ENCODE data around the gene WIPF2.

WIPF2 gene

DNA sequence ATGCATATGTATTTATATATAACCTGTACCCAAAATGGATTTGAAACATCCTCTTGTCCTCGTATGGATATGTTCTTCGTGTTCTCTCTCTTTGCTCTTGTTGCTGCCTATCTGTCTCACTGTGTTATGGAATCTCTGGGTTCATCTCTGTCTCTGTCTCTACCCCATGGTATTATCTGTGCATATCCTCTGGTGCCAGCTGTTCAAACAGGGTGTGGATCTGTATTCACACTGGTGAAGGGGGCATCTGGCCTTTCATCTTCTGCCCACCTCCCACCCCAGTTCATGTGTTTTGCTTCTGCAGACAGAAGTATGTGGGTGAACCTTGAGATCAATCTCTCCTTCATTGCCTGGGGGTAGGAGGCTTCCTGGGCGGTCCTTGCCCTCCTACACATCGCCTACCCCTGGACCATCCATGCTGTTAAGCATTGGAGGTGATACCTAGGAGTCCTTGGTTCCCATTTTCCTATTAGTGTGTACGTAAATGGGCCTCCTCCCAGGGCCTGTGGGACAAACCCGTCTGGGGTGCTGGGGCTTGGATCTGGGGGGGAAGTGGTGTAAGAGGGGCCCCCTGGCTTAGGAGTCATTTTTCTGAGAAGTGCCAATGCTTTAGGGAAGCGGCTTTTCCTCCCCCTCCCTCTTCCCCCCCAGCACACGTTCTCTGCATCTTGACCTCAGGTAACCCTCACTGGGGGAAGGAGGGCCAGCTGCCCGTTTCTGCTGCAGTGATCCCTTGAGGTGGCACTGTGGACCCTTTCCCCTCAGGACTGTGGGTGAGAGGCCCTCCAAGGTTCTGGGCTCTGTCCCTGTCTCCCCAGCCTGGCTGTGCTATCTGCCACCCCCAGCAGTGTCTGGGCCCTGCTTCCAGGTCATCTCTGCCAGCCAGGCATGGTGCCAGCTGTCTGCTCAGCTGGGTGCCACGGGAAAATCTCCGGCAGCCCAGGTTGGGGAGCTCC is 111.0 kb downstream of the WIPF2 start:
- DNase-seq = peak; percentile 58 to 78

GRCh38 chr17:40330850-40331470 is 111.9 kb downstream of the WIPF2 start:
- no peak for DNase-seq

DNA sequence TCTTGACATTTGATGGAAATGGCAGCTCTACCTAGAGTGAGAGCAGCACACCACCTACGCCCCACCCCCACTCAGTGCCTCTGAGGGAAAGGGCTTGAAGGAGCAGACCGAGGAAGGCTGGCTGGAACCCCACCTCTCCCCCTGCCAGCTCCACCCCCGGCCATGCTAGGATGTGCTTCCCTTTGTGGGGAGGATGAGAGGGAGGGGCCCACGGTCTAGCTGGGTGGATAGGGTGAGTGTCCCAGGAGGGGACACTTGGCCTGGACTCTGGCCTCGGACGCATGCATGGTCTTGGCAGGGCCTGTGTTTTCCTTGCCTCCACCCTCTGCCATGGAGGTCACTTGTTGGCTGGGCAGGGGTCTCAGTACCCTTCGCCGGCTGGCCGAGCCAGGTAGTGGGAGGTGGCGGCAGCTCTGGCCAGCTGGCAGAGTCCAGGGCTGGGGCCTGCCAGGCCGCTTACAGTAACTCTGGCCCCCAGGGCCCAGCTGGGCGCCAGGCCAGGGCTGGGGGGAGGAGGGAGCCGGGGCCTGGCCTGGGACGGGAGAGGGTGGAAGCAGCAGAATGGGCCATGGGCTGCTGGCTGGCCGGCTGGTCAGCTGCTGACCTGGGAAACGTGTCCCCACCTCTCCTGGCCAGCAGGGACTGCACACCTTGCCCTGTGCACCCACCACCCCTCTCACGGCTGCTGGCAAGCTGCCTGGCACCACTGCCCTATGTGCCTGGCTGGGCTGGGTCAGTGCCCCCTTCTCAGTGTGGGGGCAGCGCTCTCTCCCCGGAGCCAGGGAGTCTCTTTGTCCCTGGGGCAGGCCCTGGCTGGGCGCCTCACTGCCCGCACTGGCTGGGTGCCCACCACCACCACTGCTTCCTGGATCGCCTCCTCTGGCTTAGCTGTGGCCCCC is 112.9 kb downstream of the WIPF2 start:
- no peak for DNase-seq
